Panc1 (cell line): ENCODE results near the gene CCDC191. TPM values are rescaled to one million over a fixed set of nuclear protein-coding genes. Genes with fewer than 3 reads are reported as not detected.

ENCODE experiments used
- ATAC-seq: fragments of 200-7000 bp; cut with Tn5 transposase; 2 replicates; pipeline ENCODE4 v1.9.1; 2020; ENCODE audit warnings: mild to moderate bottlenecking, moderate library complexity
- BruUV-seq: library from RNA; stranded (reverse); fragments of 400-500 nt; replicated peaks from 2 replicates; lab custom pipeline; 2021; lab: Mats Ljungman, UMichigan
- CTCF ChIA-PET: fragments of 300-600 bp; sonication (Branson Sonifier 250); formaldehyde crosslinking; loops from one replicate; lab custom pipeline; 2022; ENCODE audit warnings: antibody characterized with exemption; lab: Charles Lee
- POLR2A ChIA-PET: fragments of 300-600 bp; sonication (Branson Sonifier 250); formaldehyde crosslinking; loops from one replicate; lab custom pipeline; 2022; ENCODE audit warnings: antibody characterized with exemption; lab: Charles Lee
- DNase-seq: peaks from one replicate; pipeline ENCODE4 v3.0.0-alpha.2; 2010; ENCODE audit warnings: low read depth, low spot score
- H3K27ac ChIP-seq: 2 replicates; pipeline ENCODE4 v1.5.1; 2011; ENCODE audit warnings: mild to moderate bottlenecking, low read length, inconsistent platforms
- H3K27me3 ChIP-seq: fragments of 200-500 bp; sonication (Bioruptor generic); 2 replicates; pipeline ENCODE4 v1.6.0; 2014; ENCODE audit warnings: low read length, inconsistent platforms; ENCODE audit not compliant: control insufficient read depth, insufficient read depth
- H3K36me3 ChIP-seq: fragments of 200-500 bp; sonication (Bioruptor generic); 2 replicates; pipeline ENCODE4 v1.5.1; 2014; ENCODE audit warnings: inconsistent platforms, mild to moderate bottlenecking, low read length, moderate library complexity; ENCODE audit not compliant: control insufficient read depth, insufficient read depth
- H3K4me1 ChIP-seq: 2 replicates; pipeline ENCODE4 v1.5.1; 2011; ENCODE audit warnings: inconsistent platforms, mild to moderate bottlenecking, low read length, moderate library complexity; ENCODE audit not compliant: control insufficient read depth, insufficient read depth
- H3K4me3 ChIP-seq, 2 experiments: 2 replicates each; pipeline ENCODE4 v1.5.1; 2011 to 2012; ENCODE audit warnings: low read depth in 2 of 2, low read length in 2 of 2, mild to moderate bottlenecking in 2 of 2, inconsistent platforms in 1 of 2, moderate library complexity in 1 of 2
- H3K9me3 ChIP-seq: fragments of 200-500 bp; sonication (Bioruptor generic); 2 replicates; pipeline ENCODE4 v1.5.1; 2014; ENCODE audit warnings: low read depth, mild to moderate bottlenecking, inconsistent platforms, low read length, moderate library complexity; ENCODE audit not compliant: control insufficient read depth, insufficient read depth
- CTCF ChIP-seq: fragments of 450-650 bp; IDR thresholded peaks from 2 replicates; pipeline ENCODE4 v1.5.1; 2017; ENCODE audit warnings: mild to moderate bottlenecking
- POLR2AphosphoS5 ChIP-seq: IDR thresholded peaks from 2 replicates; pipeline ENCODE4 v1.6.1; 2012; ENCODE audit warnings: mild to moderate bottlenecking, low read depth, low read length, moderate library complexity
- REST ChIP-seq, 2 experiments: IDR thresholded peaks; 2 replicates each; pipeline ENCODE4 v1.6.1; 2011 to 2012; ENCODE audit warnings: low read depth in 2 of 2, control low read depth in 1 of 2, low read length in 1 of 2, mild to moderate bottlenecking in 1 of 2, moderate library complexity in 1 of 2; ENCODE audit not compliant: insufficient read depth in 1 of 2
- SIN3A ChIP-seq: IDR thresholded peaks from 2 replicates; pipeline ENCODE4 v1.6.1; 2012; ENCODE audit warnings: low read depth, mild to moderate bottlenecking, low read length, moderate library complexity, borderline replicate concordance; ENCODE audit not compliant: insufficient read depth
- TCF7L2 ChIP-seq: IDR thresholded peaks from 2 replicates; pipeline ENCODE4 v1.6.1; 2011; ENCODE audit warnings: mild to moderate bottlenecking, low read depth, low read length, inconsistent platforms
- in situ Hi-C: cut with HindIII; loops from 2 replicates; pipeline ENCODE4 v1.10.0; 2016; ENCODE audit warnings: low sequenced_read_pairs, low pct_unique_long_range_greater_than_20kb
- intact Hi-C: fragments of 100-400 bp; cut with micrococcal nuclease; formaldehyde crosslinking; loops from one replicate; pipeline ENCODE4 v1.10.0; 2022; ENCODE audit not compliant: unreplicated experiment
- total RNA-seq: library from RNA; stranded (reverse); gene quantifications from one replicate; pipeline ENCODE4 v1.2.1, GENCODE V29; 2021; ENCODE audit not compliant: unreplicated experiment

Gene CCDC191
- total RNA-seq, 1 experiment from 2014 or later: 5.6 TPM

GRCh38 chr3:114071786-114072185 is 15.5 kb upstream of the CCDC191 start:
- no peaks in the 10 kb centered on the region for H3K9me3 ChIP-seq
- no TSS peak for BruUV-seq
- H3K36me3 ChIP-seq: peaks cover 35% of the 10 kb centered on the region
- intact Hi-C loops: no loop called here
- H3K27me3 ChIP-seq: no peaks in the 10 kb centered on the region
- in situ Hi-C loops: no loop called here
- H3K27ac ChIP-seq: no peak overlapping the region
- no peak for DNase-seq
- ATAC-seq: no peak
- no peak for TF ChIP-seq POLR2AphosphoS5
- TF ChIP-seq CTCF: no peak
- TF ChIP-seq REST (IDR thresholded peaks at IDR 0.05; ENCODE audit: insufficient read depth in 1 of 2, low read depth in 2 of 2, low read length in 1 of 2): no peak
- no peak for TF ChIP-seq SIN3A
- TF ChIP-seq TCF7L2: no peak
- no peaks in the 10 kb centered on the region for H3K4me1 ChIP-seq
- CTCF ChIA-PET: no interaction called here
- no peak overlapping the region for H3K4me3 ChIP-seq
- POLR2A ChIA-PET: no interaction called here

GRCh38 chr3:114068336-114068735 is 12.0 kb upstream of the CCDC191 start:
- H3K4me1 ChIP-seq: no peaks in the 10 kb centered on the region
- intact Hi-C loops: no loop called here
- no peaks in the 10 kb centered on the region for H3K27me3 ChIP-seq
- ATAC-seq (no peak), DNase-seq (no peak)
- no peak overlapping the region for H3K27ac ChIP-seq
- no peaks in the 10 kb centered on the region for H3K9me3 ChIP-seq
- CTCF ChIA-PET: no interaction called here
- no TSS peak for BruUV-seq
- no peak for TF ChIP-seq POLR2AphosphoS5
- no peak for TF ChIP-seq REST (IDR thresholded peaks at IDR 0.05; ENCODE audit: insufficient read depth in 1 of 2, low read depth in 2 of 2, low read length in 1 of 2)
- TF ChIP-seq CTCF: no peak
- no peak for TF ChIP-seq SIN3A
- TF ChIP-seq TCF7L2: no peak
- H3K4me3 ChIP-seq: no peak overlapping the region
- in situ Hi-C loops: no loop called here
- peaks cover 29% of the 10 kb centered on the region for H3K36me3 ChIP-seq
- POLR2A ChIA-PET: no interaction called here
